Testis (tissue), 2 donors: ENCODE measurements around the gene LRIG1.

Source experiments
- POLR2A ChIP-seq: fragments of 450-650 bp; IDR thresholded peaks from one replicate; pipeline ENCODE4 v1.6.1; 2017; ENCODE audit warnings: antibody characterized with exemption, mild to moderate bottlenecking, moderate library complexity
- TF ChIP-seq, protein P1 (sequence below), 3 experiments: fragments of 450-650 bp in 2 of 3; fragments of 200-600 bp in 1 of 3; sonication (generic) in 1 of 3; IDR thresholded peaks; one replicate each; pipeline ENCODE4 v1.5.1; 2016 to 2019; ENCODE audit warnings: antibody characterized with exemption in 3 of 3, mild to moderate bottlenecking in 2 of 3, moderate library complexity in 1 of 3

GRCh38 chr3:66376568-66376967 is 124.3 kb downstream of the LRIG1 start:
- TF ChIP-seq, protein P1, sequence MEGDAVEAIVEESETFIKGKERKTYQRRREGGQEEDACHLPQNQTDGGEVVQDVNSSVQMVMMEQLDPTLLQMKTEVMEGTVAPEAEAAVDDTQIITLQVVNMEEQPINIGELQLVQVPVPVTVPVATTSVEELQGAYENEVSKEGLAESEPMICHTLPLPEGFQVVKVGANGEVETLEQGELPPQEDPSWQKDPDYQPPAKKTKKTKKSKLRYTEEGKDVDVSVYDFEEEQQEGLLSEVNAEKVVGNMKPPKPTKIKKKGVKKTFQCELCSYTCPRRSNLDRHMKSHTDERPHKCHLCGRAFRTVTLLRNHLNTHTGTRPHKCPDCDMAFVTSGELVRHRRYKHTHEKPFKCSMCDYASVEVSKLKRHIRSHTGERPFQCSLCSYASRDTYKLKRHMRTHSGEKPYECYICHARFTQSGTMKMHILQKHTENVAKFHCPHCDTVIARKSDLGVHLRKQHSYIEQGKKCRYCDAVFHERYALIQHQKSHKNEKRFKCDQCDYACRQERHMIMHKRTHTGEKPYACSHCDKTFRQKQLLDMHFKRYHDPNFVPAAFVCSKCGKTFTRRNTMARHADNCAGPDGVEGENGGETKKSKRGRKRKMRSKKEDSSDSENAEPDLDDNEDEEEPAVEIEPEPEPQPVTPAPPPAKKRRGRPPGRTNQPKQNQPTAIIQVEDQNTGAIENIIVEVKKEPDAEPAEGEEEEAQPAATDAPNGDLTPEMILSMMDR (IDR thresholded peaks at IDR 0.05): no peak
- no peak for TF ChIP-seq POLR2A
